ENCODE measurements around the gene PRR5L. TPM values are rescaled to one million over a fixed set of nuclear protein-coding genes. Genes with fewer than 3 reads are reported as not detected.

The PRR5L gene
- total RNA-seq, 1 donor from 2014 or later, result 5.7 TPM

Small RNA genes within 50 kb of the gene (small RNA-seq; reads per million reads assigned to genes)
- not detected for gene AC061999.1

Other genes starting within 250 kb of the PRR5L start
- gene COMMD9, start 6.9 kb upstream of the PRR5L start, total RNA-seq, result 22.8 TPM
- 13.0 TPM for gene TRAF6, start 214.0 kb downstream of the PRR5L start, total RNA-seq

Data from frontal cortex (tissue), 1 donor.